ENCODE measurements around the gene PLXNA2. TPM values are rescaled to one million over a fixed set of nuclear protein-coding genes. Genes with fewer than 3 reads are reported as not detected.

The PLXNA2 gene
- total RNA-seq, 1 experiment from 2014 or later: 0.89 TPM

DNA sequence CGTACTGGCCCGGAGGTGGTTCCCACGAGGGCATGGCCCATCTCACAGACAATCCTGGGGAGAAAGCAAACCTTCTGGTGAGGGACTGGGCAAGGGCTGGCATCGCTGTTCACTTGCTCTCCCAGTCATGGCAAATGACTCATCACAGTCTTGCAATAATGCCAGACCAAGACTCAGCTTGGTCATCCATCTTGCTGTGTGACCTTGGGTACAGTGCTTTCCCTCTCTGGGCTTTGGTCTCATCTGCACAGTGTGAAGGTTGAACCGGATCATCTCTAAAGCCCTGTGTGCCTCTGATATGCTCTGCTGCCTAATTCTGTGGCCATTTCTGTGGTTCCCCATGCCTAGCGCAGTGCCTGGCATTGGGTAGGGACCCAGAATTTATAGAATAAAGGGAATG lies 189.7 kb downstream of the PLXNA2 start:
- Histone ChIP-seq H3K27ac (ENCODE audit: low read depth, low read length) (no peak overlapping the region), H3K4me2 (ENCODE audit: low read length) (no peak overlapping the region), H3K9ac (ENCODE audit: low read length) (no peak overlapping the region), H3K9me2 (ENCODE audit: insufficient read depth) (no peaks in the 10 kb centered on the region), H4K20me1 (ENCODE audit: insufficient read depth) (no peaks in the 10 kb centered on the region), H3K4me1 (ENCODE audit: control insufficient read depth in 1 of 2, insufficient read depth in 2 of 2, low read length in 2 of 2) (no peaks in the 10 kb centered on the region), H3K4me3 (replicated peaks in 1 of 2; ENCODE audit: low read depth in 1 of 2, low read length in 2 of 2) (no peak overlapping the region), H3K36me3 (ENCODE audit: control insufficient read depth in 1 of 2, insufficient read depth in 2 of 2, low read length in 2 of 2) (no peaks in the 10 kb centered on the region), H2AFZ (ENCODE audit: low read depth, low read length, poor library complexity, severe bottlenecking) (no peak overlapping the region), H3K79me2 (ENCODE audit: insufficient read depth, low read length) (no peaks in the 10 kb centered on the region), H3K27me3 (ENCODE audit: insufficient read depth, low read length) (peaks cover 44% of the 10 kb centered on the region), H3K9me3 (ENCODE audit: control insufficient read depth in 1 of 2, insufficient read depth in 1 of 2, low read depth in 1 of 2, low read length in 2 of 2) (no peaks in the 10 kb centered on the region)
- RAD21 ChIA-PET (ENCODE audit: low non-redundant PET in 1 of 2, low total read pairs in 2 of 2, uncharacterized antibody in 2 of 2, unreplicated experiment in 2 of 2): no interaction called here
- no peak for ATAC-seq
- no TSS peak for BruUV-seq (replicated peaks)
- CTCF ChIA-PET: no interaction called here
- no peak for TF ChIP-seq CTCF (IDR thresholded peaks at IDR 0.05 in 2 of 3, conservative IDR thresholded peaks at IDR 0.05 in 1 of 3; ENCODE audit: borderline replicate concordance in 1 of 3, insufficient read depth in 1 of 3, low read depth in 2 of 3, low read length in 2 of 3)
- no peak for TF ChIP-seq EZH2 (IDR thresholded peaks at IDR 0.05)
- TF ChIP-seq CBX3 (IDR thresholded peaks at IDR 0.05; ENCODE audit: low read depth): no peak
- no peak for TF ChIP-seq FOSL1 (IDR thresholded peaks at IDR 0.05; ENCODE audit: low read depth)
- no peak for TF ChIP-seq SIN3A (IDR thresholded peaks at IDR 0.05; ENCODE audit: low read depth)
- no peak for TF ChIP-seq ATF3 (IDR thresholded peaks at IDR 0.05)
- TF ChIP-seq ZFX (IDR thresholded peaks at IDR 0.05): no peak
- no peak for TF ChIP-seq ZNF274 (IDR thresholded peaks at IDR 0.05; ENCODE audit: low read depth, low read length)
- no peak for TF ChIP-seq ELF1 (IDR thresholded peaks at IDR 0.05; ENCODE audit: borderline replicate concordance, low read depth)
- TF ChIP-seq POLR2A (IDR thresholded peaks at IDR 0.05; ENCODE audit: borderline replicate concordance, extremely low read depth, insufficient read depth, insufficient read length): no peak
- TF ChIP-seq SP1 (IDR thresholded peaks at IDR 0.05; ENCODE audit: low read depth): no peak
- no peak for TF ChIP-seq EGR1 (IDR thresholded peaks at IDR 0.05; ENCODE audit: low read depth)
- no peak for TF ChIP-seq JUND (IDR thresholded peaks at IDR 0.05)
- TF ChIP-seq CEBPB (IDR thresholded peaks at IDR 0.05; ENCODE audit: low read depth): no peak
- intact Hi-C loops (cut with micrococcal nuclease): no loop called here
- no peak for DNase-seq (ENCODE audit: low read depth, low spot score)
- POLR2A ChIA-PET: no interaction called here

All from HCT116 (cell line).